NCI-H146 (cell line): Measurements from ENCODE around the gene TMEM151B.
"Not testable (repeated sequence)": the region's sequence is repeated elsewhere in the genome, so short reads cannot be mapped to it uniquely, and the experiment has no call there.

Experiments used
- DNase-seq: peaks from one replicate; lab custom pipeline; 2025; lab: John Stamatoyannopoulos, UW

Gene TMEM151B

DNA sequence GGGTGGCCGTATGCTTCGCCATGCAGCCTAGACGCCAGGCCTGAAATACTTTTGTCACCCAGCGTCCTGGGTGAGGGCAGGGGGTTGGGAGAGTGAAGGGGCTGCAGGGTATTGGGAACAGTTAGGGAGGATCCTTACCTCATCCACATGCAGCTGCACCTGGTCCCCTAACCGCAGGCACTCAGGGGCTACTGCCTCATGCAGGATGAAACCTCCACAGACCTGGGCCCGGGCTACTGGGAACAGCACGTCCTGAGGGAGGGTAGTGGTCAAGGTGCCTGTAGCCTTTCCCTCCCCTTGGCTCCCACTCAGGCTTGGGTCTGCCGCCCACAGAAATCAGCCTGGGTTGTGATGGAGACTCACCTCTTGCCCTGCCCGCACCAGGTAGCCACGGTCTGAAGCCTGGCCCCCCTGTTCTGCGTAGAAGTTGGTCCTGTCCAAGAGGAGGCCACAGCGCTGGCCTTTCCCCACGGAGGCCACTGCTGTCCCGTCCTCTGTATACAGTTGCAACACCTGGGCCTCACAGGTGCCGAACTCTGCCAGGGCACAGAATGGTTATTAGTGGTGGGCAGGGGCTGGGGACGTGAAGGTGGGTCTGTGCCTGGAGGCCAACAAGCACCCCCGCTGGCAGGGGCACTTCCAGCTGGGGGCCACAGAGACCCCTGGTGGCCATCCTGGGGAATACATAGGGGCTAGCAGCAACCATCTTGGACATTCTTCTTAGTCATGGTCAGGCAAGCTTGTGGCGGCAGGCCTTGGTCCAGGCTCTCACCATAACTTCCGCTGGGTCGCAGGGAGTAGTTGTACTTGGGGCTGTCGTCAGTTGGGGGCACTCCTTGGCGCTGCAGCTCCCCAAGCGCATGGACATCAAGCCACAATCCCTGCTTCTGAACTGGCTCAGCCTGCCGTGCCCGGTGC lies 34.3 kb downstream of the TMEM151B start:
- DNase-seq: peak; percentile 37

DNA sequence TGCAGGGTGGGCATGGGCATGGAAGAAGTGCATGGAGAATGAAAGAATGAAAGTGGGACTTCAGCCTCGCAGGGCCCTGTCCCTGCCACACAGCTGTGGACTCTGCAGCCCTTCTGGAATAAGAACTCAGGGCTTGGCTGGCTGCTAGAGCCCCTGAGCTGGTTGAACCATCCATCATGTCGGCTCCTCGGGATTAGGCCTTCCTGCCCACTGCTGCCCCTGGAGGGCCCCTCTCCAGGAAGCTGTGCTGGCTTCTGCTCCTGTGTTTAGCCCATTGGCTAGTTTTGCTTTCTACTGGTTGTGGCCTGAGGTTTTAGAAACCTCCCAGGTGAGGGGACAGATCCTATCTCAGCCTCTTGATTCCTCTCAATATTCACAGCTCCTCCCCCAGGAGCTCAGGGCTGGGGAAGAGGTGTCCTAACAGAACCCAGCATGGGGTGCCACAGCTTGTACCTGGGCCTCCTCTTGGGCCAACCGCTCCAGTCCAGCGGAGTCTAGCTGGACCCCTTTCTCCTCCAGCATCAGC lies 35.0 kb downstream of the TMEM151B start:
- no peak for DNase-seq

DNA sequence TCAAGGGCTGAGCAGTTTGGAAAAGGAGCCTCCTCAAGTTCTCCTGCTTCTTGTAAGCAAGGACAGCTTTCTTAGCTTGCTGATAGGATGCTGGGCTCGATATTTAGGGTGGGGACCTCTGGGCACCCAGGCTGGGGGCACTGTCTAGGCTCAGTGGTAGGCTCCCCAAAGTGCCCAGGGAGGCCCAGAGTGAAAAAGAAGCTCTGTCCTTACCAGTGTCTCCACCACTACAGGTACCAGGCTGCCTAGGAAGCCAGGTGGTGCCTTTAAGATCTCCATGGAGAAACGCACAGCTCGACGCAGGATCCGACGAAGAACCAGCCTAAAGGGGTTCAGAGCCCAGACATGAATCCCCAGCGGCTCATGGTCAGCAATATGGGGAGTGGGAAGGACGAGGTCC lies 36.5 kb downstream of the TMEM151B start:
- no peak for DNase-seq

DNA sequence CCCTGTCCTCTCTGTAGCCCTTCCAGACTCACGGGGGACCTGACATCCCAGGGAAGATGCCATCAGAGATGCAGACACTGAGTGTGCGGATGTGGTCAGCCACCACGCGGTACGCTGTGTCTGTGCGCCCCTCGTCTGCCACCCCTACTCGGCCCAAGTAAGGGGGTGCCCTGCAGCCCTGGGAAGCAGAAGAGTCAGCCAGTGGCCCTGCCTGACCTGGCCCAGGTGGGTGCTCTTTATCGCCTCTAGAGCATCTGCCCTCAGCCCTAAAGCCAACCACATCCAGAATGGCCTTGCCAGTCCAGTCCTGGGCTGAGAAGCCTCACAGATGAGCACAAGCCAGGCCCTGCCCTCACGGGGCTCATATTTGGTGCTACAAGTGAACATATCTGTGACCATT lies 37.0 kb downstream of the TMEM151B start:
- DNase-seq: no peak

DNA sequence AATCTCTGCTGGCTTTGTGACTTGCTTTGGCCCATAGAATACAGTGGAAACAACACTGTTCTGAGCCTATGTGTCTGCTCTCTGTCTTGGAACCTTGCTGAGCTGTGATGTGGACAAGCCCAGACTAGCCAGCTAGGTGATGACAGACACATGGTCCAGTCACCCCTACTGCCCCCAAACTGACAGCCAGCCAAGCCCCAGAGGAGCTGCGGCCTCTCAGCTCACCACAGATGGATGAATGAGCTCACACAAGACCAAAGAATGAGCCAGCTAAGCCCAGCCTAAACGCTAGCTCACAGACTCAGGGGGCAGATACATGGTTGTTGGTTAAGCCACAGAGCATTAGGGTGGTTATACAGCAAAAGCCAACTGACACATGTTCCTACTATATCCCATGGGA lies 38.8 kb downstream of the TMEM151B start:
- no peak for DNase-seq

DNA sequence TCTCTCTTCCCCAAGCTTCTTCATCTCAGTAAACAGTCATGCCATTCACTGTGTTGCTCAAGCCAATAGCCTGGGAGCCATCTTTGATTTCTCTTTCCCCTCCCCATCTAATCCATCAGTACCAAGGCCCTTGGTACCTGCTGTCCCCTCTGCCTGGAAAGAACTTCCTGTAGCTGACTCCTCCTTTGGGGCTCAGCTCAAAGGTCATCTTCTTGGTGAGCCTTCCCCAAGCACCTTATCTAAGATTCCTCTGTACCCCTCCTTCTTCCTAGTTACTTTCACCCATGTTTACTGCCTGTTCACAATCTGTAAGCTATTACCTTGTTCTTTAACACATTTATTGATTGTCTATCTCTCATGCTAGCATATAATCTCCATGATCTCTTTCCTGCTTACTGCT lies 39.4 kb downstream of the TMEM151B start:
- no peak for DNase-seq

DNA sequence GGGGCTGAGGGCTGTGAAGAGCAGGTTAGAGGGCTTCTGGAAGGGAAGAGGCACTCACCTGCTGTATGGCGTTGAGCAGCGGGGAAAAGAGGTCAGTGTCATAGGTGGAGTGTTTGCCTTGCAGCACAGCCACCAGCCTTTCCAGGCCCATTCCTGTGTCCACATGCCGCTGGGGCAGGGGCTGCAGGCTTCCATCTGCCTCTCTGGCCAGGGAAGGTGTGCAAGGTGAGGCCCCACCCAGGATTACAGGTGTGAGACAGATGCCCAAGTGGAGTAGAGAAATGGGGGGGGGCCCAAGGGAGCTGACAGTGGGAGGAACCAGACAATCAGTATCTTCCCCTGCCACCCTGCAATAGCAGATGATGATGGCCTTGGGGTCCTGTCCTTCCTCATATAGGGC lies 40.0 kb downstream of the TMEM151B start:
- DNase-seq: no peak

DNA sequence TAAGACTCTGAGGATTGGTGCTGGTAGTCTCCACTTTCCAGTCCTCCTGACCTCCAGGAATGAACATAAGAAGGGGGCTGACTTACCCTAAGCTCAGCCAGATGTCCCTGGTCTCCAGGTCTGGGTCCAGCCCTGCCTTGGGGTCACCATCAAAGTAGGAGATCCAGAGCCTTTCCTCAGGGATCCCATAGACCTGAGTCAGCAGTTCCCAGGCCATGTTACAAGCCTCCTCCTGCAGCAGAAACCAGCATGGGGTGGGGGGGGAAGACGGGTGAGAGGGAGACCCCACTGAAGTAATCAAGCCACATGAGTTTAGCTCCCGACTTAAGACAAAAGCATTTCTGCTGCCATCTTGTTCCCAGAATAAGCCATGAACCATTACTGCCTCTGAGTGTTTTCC lies 41.1 kb downstream of the TMEM151B start:
- no peak for DNase-seq

DNA sequence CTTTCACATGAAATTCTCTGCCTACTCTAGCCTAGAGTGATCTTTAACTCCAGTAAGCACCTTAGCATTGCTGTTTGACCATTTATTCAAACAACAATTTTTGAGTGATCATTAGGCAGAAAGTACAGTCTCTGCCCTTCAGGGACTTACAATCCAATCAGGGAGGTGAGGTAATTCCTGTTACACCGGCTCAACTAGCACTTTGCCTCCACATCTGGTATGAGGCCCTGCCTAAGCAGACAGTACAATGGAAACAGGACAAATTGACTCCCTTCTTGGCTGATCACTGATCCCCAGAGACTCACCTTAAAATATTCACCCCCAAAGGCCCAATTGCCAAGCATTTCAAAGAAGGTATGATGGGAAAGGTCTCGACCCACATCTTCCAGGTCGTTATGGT lies 41.5 kb downstream of the TMEM151B start:
- no peak for DNase-seq

DNA sequence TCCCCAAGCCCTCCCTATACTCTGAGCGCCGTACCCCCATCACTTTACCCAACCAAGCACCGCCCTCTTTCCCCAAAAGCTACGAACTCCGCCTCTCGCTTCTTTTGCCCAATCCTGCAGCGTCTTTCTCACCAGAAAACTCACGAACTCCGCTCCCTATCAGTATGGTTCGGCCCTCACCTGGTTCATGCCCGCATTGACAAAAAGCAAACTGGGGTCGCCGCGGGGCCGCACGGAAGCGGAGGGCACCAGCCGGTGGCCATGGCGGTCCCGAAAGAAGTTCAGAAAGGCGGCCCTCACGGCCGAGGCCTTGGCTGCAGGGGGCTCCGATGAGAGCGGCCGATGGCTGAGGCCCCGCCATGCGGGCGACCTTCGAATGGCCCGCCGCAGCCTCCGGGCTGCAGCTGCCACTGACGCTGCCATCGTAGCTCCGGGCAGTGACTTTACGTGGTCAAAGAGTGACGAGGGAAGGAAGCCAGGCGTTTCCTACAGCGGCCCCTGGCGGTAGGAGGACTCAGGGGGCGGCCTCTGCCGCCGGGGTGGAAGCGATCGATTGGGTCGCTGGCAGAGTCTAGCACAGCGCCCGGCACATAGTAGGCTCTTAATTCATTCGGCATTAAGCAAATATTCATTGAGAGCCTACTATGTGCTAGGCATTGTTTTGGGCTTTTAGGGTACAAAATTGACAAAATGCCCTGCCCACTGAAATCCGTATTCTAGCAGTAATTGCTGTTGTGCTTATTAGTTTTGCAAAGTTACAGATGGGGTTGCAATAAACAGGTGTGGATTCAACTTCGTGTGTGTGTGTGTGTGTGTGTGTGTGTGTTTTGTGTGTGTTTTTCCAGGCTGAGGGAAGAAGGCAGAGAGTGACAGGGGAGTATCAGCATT lies 42.9 kb downstream of the TMEM151B start, which contains the start of gene AARS2:
TSS of gene AARS2 (minus strand) at position 447 of the 888 bp plus-strand sequence. CDS start at position 423, 24 bp downstream.
- peak; percentile 93 for DNase-seq

DNA sequence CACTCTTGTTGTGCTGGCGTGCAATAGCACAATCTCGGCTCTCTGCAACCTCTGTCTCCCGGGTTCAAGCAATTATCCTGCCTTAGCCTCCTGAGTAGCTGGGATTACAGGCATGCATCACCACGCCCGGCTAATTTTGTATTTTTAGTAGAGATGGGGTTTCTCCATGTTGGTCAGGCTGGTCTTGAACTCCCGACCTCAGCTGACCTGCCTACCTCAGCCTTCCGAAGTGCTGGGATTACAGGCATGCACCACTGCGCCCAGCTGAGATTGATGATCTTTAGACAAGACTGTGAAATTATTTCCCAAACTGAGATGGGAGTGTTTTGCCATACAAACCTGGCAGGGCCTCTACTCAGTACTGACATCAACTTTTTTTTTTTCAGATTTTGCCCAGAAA lies 44.4 kb downstream of the TMEM151B start:
- DNase-seq: not testable (repeated sequence)

DNA sequence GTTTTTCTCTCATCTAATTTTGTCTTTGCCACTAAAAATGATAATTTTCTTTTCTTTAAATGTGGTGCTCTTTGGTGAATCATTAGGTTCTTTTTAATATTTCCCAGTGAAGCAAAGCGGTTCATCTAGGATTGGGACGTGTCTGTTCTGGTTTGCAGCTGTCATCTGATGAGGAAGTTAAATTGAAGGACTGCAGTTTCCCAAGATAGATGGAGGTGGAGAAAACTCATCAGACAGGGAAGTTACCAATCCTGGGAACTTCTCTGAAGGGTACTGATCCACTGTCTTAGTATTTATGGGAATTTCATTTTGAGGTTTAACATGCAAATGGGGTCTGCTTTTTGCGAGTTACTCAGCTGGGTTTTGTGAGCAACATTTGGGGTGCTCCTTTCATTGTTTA lies 45.3 kb downstream of the TMEM151B start:
- no peak for DNase-seq

DNA sequence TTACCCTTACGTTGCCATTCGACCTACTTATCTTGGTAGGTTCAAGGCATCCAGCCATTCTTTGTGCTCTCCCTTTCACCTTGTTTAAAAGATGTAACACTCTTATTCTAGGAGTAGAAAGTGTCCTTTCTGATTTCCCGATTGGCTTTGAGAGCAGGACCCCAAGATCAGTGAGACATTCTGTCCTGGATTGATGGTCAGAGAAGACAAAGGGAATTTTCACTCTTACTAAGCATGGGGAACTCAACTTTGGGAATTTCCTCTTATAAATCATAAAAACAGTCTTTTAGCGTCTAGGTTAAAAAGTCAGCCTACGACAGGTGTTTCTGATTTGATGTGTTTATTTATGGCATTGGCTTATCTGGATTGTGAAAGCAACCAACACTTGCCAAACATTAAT lies 45.7 kb downstream of the TMEM151B start:
- no peak for DNase-seq

DNA sequence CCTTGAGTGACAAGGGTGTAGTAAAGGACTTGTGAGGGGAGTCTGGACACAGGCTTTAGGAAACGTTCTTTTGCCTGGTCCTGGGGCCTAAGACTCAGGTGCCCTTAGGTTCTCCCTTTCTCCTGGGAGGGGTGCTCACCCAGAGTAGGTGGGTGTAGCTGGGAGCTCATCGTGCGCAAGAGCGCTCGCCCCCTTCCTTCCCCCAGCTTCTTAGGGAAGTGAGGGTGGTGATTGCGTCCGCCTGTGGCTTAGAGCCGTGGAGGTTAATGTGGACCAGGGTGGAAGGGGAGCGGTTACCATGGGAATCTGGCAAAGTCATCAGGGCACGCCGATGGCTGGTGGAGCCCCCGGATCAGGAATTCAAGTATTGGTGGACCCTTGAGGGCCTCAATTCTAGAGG lies 46.2 kb downstream of the TMEM151B start:
- no peak for DNase-seq

DNA sequence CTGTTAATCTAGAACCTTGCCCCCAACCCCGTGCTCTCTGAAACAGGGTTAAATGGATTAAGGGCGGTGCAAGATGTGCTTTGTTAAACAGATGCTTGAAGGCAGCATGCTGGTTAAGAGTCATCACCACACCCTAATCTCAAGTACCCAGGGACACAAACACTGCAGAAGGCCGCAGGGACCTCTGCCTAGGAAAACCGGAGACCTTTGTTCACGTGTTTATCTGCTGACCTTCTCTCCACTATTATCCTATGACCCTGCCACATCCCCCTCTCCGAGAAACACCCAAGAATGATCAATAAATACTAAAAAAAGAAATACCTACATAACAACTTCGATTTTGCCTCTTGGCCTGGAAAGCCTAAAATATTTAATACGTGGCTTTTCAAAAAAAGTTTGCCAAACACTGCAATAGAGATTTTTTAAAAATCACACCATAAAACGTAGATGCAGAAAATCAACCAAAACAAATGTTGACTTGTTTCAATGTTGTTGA lies 46.9 kb downstream of the TMEM151B start:
- not testable (repeated sequence) for DNase-seq

DNA sequence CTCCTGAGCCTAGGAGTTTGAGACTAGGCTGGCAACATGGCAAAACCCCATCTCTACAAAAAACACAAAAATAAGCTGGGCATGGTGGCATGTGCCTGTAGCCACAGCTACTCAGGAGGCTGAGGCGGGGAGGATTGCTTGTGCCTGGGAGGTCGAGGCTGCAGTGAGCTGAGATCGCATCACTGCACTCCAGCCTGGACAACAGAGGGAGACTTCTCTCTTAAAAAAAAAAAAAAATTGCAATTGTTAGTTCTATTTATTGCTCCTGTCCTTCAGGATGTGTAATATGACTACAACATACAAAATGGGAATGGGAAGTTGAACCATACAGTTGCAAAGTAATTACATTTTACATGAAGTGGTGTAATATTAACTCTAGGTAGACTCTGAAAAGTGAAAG lies 51.0 kb downstream of the TMEM151B start:
- no peak for DNase-seq

DNA sequence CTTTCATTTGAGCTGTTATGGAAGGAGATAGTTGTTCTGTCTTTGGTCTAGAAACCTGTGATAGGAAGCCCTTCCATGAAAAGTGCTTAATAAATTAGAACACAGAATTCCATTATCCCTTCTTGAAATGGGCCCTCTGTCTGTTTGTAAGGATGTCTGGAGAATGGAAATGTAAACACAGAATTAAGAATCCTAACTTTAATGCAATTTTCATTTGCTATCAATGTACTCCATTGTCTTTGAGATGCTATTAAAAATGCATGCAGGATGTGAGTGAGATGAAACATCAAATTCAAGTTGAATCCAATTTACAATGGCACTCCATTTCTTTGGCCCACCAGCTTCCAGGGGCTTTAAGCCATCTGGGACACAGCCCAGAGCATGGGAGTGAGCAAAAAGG lies 56.8 kb downstream of the TMEM151B start:
- no peak for DNase-seq

DNA sequence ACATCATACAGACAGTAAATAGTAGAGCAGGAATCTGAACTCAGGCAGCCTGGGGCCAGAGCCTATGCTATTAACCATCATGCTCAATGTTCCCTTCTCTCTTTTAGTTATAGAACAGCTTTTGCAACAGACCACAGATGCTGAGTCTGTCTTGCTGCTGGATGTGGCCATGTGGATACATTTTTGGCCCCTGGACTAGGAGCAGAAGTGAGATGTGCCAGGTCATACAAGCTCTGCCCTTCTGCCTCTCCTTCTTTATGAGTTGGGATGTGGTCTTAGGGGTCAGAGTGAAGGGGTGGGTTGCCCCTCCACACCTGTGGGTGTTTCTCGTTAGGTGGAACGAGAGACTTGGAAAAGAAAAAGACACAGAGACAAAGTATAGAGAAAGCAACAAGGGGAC lies 57.5 kb downstream of the TMEM151B start:
- no peak for DNase-seq

DNA sequence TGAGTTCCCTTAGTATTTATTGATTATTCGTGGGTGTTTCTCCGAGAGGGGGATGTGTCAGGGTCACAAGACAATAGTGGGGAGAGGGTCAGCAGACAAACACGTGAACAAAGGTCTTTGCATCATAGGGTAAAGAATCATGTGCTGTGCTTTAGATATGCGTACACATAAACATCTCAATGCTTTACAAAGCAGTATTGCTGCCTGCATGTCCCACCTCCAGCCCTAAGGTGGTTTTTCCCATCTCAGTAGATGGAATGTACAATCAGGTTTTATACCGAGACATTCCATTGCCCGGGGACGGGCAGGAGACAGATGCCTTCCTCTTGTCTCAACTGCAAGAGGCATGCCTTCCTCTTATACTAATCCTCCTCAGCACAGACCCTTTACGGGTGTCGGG lies 58.0 kb downstream of the TMEM151B start:
- DNase-seq: not testable (repeated sequence)

DNA sequence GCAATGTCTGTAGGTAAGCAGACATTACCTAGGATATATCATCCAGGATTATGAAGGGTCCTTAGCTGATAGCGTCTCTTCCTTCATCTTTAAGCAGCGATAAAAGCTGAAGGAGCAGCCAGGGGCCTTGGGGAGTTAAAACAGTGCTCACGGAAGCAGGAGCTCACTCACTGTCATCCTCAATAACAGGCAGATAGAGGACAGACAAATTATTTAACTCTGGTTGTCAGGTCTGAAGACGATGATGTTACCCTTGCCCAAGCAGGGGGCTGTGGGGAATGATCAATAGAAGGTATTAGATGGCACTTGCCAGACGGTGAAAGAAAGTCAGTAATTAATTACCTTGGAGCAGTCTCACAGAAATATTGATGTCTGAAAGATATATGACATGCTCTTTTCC lies 59.6 kb downstream of the TMEM151B start:
- DNase-seq: no peak

DNA sequence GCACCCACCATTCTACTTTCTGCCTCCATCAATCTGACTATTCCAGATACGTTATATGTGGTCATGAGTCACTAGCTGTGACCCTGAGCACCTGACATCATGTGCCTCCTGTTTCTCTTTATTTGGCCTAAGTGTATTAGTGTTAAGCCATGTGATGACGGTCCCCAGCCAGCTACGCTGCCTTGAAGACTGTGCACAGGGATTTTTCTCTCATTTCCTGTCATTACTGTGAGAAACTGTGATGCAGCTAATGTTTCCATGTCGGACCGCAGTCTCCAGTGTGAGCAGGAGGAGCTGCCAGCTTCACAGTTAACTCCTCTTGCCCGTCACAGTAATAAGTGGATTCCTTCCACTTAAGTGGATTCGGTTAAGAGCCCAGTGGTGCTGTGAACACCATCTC lies 62.3 kb downstream of the TMEM151B start:
- DNase-seq: no peak

DNA sequence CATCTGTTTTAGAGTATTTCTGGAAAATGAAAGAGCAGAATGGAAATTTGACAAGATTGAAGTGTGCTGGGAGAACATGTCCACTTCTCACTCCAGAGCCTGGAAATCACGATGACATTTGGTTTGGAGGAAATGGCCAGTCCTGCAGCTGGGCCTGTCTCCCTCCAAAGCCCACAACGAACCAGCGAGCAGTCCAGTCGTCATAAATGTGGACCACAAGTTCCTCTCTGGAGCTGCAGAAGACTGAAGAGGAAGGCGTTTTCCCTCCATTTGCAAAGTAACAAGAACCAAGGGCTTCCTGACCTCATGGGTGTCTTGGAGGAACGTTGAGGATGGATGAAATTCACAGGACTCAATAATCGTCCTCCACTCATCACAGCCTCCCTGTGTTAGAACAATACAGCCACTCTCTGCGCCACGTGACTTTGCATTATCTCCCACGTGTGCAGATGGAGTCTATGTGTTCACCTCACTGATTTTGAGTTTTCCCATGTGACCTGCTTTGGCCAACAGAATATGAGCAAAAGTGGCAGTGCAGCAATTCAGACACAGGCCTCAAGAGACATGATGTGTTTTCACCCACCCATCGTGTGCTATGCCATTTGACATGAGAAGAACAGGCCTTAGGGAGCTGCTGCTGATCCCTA lies 63.1 kb downstream of the TMEM151B start:
- no peak for DNase-seq
